ENCODE measurements around the gene GPR50.

Gene GPR50

GRCh38 chrX:151226941-151227340 lies 50.6 kb downstream of the GPR50 start:
- H3K36me3 ChIP-seq (ENCODE audit: control insufficient read depth, insufficient read depth, low read length) = no peaks in the 10 kb centered on the region
- H3K9me3 ChIP-seq (ENCODE audit: control insufficient read depth, insufficient read depth, low read length) = peaks cover 26% of the 10 kb centered on the region; the same call in 1 of the 2 replicates
- no peak overlapping the region for H3K27ac ChIP-seq (ENCODE audit: low read depth, low read length)
- H3K9ac ChIP-seq (ENCODE audit: low read depth, low read length) = no peak overlapping the region
- H3K4me3 ChIP-seq (ENCODE audit: low read depth, low read length) = no peak overlapping the region
- peaks cover 11% of the 10 kb centered on the region for H3K27me3 ChIP-seq (ENCODE audit: control insufficient read depth, insufficient read depth, low read length)
- H3K4me1 ChIP-seq (ENCODE audit: control insufficient read depth, insufficient read depth, low read length) = no peaks in the 10 kb centered on the region; the same call in 1 of the 2 replicates

- Histone ChIP-seq H3K9ac (ENCODE audit: low read depth, low read length) (no peak overlapping the region), H3K27ac (ENCODE audit: low read depth, low read length) (no peak overlapping the region), H3K4me3 (ENCODE audit: low read depth, low read length) (peak overlapping the region; percentile 41; the same call in 1 of the 2 replicates), H3K4me1 (ENCODE audit: control insufficient read depth, insufficient read depth, low read length) (no peaks in the 10 kb centered on the region; the same call in 1 of the 2 replicates), H3K36me3 (ENCODE audit: control insufficient read depth, insufficient read depth, low read length) (no peaks in the 10 kb centered on the region), H3K9me3 (ENCODE audit: control insufficient read depth, insufficient read depth, low read length) (peaks cover 31% of the 10 kb centered on the region; the same call in 1 of the 2 replicates), H3K27me3 (ENCODE audit: control insufficient read depth, insufficient read depth, low read length) (peaks cover 11% of the 10 kb centered on the region)
These were observed 51.2 kb downstream of the GPR50 start for GRCh38 chrX:151227627-151228026.

GRCh38 chrX:151228935-151229334 lies 52.6 kb downstream of the GPR50 start:
- H3K4me1 ChIP-seq (ENCODE audit: control insufficient read depth, insufficient read depth, low read length) = no peaks in the 10 kb centered on the region; the same call in 1 of the 2 replicates
- H3K27me3 ChIP-seq (ENCODE audit: control insufficient read depth, insufficient read depth, low read length) = peaks cover 11% of the 10 kb centered on the region
- H3K4me3 ChIP-seq (ENCODE audit: low read depth, low read length) = no peak overlapping the region
- H3K9ac ChIP-seq (ENCODE audit: low read depth, low read length) = no peak overlapping the region
- peaks cover 28% of the 10 kb centered on the region; the same call in 1 of the 2 replicates for H3K9me3 ChIP-seq (ENCODE audit: control insufficient read depth, insufficient read depth, low read length)
- no peak overlapping the region for H3K27ac ChIP-seq (ENCODE audit: low read depth, low read length)
- no peaks in the 10 kb centered on the region for H3K36me3 ChIP-seq (ENCODE audit: control insufficient read depth, insufficient read depth, low read length)

All from HUES48 (cell line).